ENCODE data around the gene AHI1. TPM values are rescaled to one million over a fixed set of nuclear protein-coding genes. Genes with fewer than 3 reads are reported as not detected.
"Not testable (repeated sequence)": the region's sequence is repeated elsewhere in the genome, so short reads cannot be mapped to it uniquely, and the experiment has no call there.

Gene AHI1
- total RNA-seq, 1 experiment from 2014 or later, result 5.8 TPM

DNA sequence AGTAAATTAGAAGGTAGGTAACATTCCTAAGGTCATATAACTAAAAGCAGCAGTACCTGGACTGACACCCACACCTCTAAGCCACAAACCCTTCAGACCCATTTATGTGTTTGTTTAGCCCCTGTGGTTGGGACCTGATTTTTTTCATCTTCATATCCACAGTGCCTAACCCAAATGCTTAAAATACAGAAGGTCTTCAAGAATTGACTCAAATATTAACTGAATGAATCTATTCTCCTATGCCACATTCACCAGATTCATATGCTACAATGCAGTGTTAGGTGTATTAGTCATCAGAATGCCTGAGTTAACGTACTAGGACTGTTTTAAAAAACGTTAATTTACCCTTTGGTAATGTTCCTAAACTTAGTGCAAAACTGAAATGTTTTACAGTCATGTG is 124.8 kb downstream of the AHI1 start:
- in situ Hi-C loops (cut with HindIII; ENCODE audit: low pct_unique_long_range_greater_than_20kb, low sequenced_read_pairs), result no loop called here
- no peak for DNase-seq (ENCODE audit: low read depth, low spot score)

DNA sequence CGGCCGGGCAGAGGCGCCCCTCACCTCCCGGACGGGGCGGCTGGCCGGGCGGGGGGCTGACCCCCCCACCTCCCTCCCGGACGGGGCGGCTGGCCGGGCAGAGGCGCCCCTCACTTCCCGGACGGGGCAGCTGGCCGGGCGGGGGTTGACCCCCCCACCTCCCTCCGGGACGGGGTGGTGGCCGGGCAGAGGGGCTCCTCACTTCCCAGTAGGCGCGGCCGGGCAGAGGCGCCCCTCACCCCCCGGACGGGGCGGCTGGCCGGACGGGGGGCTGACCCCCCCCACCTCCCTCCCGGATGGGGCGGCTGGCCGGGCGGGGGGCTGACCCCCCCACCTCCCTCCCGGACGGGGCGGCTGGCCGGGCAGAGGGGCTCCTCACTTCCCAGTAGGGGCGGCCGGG is 133.9 kb downstream of the AHI1 start:
- in situ Hi-C loops (cut with HindIII; ENCODE audit: low pct_unique_long_range_greater_than_20kb, low sequenced_read_pairs); DNase-seq (ENCODE audit: low read depth, low spot score): not testable (repeated sequence)

DNA sequence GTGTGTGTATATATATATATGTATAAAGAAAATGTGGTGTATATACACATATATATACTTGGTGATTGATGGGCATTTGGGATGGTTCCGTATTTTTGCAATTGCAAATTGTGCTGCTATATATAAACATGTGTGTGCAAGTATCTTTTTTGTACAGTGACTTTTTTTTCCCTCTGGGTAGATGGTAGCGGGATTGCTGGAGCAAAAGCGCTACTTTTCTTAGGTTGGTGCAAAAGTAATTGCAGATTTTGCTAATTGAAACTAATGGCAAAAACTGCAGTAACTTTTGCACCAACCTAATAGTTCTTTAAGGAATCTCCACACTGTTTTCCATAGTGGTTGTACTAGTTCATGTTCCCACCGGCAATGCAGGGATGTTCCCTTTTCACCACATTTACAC is 135.4 kb downstream of the AHI1 start:
- in situ Hi-C loops (cut with HindIII; ENCODE audit: low pct_unique_long_range_greater_than_20kb, low sequenced_read_pairs), result no loop called here
- no peak for DNase-seq (ENCODE audit: low read depth, low spot score)

DNA sequence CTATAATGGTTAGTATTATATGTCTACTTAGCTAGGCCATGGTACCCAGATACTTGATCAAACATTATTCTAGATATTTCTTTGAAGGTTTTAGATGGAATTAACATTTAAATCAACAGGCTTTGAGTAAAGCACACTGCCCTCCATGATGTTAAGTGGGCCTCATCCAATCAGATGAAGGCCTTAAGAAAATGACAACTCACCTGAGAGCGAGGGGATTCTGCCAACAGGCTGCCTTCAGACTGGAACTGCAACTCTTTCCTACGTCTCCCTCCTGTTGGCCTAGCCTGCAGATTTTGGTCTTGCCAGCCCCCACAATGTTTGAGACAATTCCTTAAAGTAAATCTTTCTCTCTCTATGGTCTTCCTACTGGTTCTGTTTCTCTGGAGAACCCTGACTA is 137.3 kb downstream of the AHI1 start:
- in situ Hi-C loops (cut with HindIII; ENCODE audit: low pct_unique_long_range_greater_than_20kb, low sequenced_read_pairs), result no loop called here

DNA sequence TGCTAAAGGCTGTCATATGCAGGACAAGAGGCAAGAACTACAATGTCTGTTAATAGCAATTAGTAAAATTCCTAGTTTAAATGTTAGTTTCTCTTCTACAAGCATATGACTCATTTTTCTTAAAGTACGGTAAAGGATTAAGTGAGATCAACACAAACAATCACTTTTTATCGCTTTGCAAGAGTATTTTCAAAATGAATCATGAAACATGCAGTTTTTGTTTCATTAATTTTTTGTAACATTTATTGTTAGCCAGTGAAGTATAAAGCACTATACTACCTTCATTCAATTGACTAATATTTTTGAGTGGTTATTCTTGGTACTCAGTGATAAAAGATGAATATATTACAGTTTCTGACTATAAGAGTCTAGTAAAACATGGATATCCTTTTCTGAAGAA is 138.6 kb downstream of the AHI1 start:
- no peak for DNase-seq (ENCODE audit: low read depth, low spot score)
- in situ Hi-C loops (cut with HindIII; ENCODE audit: low pct_unique_long_range_greater_than_20kb, low sequenced_read_pairs), result no loop called here

More for the DNA sequence above, 137.3 kb downstream of the AHI1 start:
- DNase-seq (ENCODE audit: low read depth, low spot score), result no peak

DNA sequence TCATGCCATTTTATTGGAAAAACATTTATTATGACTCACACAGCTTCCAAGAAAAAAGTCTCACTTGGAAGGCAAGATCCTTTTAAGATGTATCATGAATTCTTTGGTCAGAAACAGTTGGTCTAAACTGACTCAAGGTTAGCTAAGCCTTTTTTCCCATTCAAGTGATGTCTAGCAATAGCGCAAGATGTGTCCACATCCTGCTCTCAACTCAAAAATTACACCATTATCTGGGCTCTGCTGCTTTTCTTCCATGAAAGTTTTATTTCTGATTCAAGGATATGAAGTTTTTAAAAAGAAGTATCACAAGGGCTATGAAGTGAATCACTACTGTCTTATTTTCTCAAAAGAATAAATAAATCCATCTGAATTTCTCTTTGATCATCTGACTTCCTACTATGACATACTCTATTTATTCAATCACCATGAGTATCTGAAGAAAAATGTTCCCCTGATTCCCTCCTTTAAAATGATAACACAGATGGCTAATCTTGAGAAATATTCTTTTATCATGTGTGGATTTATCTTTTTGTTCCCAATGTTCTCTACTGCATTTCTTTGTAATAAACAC is 139.2 kb downstream of the AHI1 start:
- DNase-seq (ENCODE audit: low read depth, low spot score), result no peak
- in situ Hi-C loops (cut with HindIII; ENCODE audit: low pct_unique_long_range_greater_than_20kb, low sequenced_read_pairs), result no loop called here

DNA sequence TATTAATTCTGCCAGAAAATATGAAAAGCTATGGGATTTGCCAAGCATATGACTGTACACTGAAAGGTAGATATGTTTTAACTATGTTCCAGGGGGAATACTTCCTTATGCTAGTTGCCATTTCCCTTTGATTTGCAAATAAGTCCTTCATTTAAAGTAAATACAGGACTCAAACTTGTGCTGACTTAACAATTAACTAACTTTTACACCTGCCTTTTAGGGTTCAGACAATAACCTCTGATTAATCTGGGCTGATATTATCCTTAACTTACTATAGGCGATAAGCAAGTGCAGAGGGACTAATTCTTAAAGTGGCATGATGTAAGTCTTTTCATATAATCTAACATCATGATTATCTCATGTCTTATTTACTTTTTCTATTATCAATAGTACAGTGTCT is 143.1 kb downstream of the AHI1 start:
- no peak for DNase-seq (ENCODE audit: low read depth, low spot score)

DNA sequence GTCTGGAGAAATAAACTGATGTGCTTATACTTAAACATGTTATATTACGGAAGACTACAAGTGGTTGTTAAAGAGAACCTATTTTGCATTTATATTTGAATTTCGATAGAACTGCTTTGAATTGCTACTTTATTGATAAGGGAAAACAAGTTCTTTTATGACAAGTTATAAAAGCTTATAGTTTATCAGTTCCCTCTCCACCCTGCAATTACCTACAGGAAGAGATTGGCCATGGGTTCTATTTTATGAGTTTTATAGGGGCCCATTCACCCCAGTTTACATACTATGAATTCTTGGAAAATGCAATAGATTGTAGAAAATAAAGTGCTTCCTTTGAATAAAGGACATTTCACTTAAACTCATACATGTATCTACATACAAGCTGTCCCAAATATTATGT is 144.4 kb downstream of the AHI1 start:
- no peak for DNase-seq (ENCODE audit: low read depth, low spot score)
- in situ Hi-C loops (cut with HindIII; ENCODE audit: low pct_unique_long_range_greater_than_20kb, low sequenced_read_pairs), result no loop called here

More for the DNA sequence above, 143.1 kb downstream of the AHI1 start:
- in situ Hi-C loops (cut with HindIII; ENCODE audit: low pct_unique_long_range_greater_than_20kb, low sequenced_read_pairs), result no loop called here

DNA sequence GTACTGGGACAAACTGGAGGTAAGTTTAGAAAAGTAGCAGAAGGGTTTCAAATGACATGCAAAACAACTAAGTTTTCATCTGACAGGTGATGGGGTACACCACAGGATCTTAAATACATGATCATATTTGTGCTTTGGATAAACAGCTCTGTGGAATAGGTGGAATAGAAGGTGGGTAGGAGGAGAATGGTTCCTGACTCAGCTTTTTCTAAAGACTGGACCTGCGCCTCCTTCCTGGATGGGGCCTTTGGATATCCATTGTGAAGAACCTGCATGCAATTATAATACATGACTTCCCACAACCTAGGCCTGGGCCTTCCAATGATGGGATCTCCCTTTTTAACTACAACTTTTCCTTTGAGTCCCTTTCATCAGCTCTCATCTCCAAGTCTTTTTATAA is 145.9 kb downstream of the AHI1 start:
- no peak for DNase-seq (ENCODE audit: low read depth, low spot score)
- in situ Hi-C loops (cut with HindIII; ENCODE audit: low pct_unique_long_range_greater_than_20kb, low sequenced_read_pairs), result no loop called here

DNA sequence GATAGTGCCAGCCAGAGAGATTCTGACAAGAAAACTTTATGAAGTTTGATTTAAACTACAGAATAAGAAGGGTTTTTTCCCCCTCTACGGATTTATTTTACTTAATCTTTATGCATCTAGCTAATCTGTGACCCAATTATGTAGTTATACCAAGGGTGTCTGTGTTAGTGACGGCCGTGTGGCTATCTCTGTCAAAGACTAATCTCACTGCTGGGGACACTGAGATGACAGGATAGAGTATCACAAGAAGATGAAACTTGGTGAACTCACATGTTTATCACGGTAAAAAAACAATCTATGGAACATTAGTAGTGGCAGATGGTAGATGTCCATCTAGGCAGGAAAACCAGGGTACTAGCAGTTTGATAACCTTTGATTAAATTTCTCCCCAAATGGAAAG is 149.7 kb downstream of the AHI1 start:
- no peak for DNase-seq (ENCODE audit: low read depth, low spot score)
- in situ Hi-C loops (cut with HindIII; ENCODE audit: low pct_unique_long_range_greater_than_20kb, low sequenced_read_pairs), result no loop called here

DNA sequence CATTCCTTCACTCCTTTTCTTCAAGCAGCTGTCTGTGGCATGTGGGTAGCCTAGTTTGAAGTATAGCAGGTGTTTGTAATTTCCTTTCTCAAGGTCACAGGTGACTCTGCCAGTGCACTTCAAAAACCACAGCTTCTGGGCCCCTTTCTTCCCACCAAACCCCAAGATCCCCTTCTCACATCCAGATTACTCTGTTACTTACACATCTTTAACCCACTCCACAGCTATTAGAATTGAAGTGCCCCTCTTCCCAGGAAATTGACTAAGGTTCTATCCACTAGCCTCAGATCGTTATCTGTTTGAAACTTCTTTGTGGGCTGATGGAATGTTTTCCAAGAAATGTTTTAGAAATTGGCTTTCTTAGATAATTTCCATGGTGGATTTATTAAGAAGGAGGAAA is 150.8 kb downstream of the AHI1 start:
- in situ Hi-C loops (cut with HindIII; ENCODE audit: low pct_unique_long_range_greater_than_20kb, low sequenced_read_pairs), result no loop called here
- no peak for DNase-seq (ENCODE audit: low read depth, low spot score)

DNA sequence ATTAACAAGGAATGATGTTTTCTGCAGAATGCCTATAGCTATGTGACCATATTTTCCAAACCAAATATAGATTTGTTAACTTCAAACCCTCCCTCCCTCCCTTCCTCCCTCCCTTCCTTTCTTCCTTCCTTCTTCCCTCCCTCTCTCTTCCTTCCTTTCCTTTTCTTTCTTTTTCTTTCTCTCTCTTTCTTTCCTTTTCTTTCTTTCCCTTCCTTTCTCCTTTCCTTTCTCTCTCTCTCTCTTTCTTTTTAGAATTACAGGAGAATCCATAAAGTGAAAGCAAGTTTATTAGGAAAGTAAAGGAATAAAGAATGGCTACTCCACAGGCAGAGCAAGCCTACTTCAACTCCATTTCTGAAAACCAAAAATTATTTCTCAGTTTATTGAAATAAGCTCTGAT is 153.0 kb downstream of the AHI1 start:
- in situ Hi-C loops (cut with HindIII; ENCODE audit: low pct_unique_long_range_greater_than_20kb, low sequenced_read_pairs), result no loop called here

DNA sequence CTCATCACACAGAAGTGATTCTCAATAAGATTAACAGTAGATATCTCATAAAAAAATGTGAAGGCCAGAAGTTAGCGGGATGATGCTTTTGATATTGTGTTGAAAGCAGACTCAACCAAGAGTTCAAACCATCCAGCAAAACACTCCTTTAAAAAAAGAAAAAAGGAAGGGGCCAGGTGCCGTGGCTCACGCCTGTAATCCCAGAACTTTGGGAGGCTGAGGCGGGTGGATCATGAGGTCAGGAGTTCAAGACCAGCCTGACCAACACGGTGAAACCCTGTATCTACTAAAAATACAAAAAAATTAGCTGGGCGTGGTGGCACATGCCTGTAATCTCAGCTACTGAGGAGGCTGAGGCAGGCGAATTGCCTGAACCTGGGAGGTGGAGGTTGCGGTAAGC is 157.6 kb downstream of the AHI1 start:
- DNase-seq (ENCODE audit: low read depth, low spot score); in situ Hi-C loops (cut with HindIII; ENCODE audit: low pct_unique_long_range_greater_than_20kb, low sequenced_read_pairs): not testable (repeated sequence)

More for the DNA sequence above, 153.0 kb downstream of the AHI1 start:
- DNase-seq (ENCODE audit: low read depth, low spot score), result no peak

DNA sequence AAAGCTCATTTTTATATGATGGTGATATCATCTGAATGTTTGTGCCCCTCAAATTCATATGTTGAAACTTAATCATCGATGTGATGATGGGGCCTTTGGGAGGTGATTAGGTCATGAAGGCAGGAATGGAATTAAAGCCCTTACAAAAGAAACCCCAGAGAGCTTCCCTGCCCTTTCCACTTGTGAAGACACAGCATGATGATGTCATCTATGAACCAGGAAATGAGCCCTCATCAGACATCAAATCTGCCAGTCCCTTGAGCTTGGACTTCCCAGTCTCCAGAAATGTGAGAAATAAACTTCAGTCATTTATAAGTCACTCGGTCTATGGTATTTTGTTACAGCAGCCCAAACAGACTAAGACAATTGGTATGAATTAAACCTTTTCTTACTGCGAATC is 163.4 kb downstream of the AHI1 start:
- in situ Hi-C loops (cut with HindIII; ENCODE audit: low pct_unique_long_range_greater_than_20kb, low sequenced_read_pairs), result no loop called here
- no peak for DNase-seq (ENCODE audit: low read depth, low spot score)

DNA sequence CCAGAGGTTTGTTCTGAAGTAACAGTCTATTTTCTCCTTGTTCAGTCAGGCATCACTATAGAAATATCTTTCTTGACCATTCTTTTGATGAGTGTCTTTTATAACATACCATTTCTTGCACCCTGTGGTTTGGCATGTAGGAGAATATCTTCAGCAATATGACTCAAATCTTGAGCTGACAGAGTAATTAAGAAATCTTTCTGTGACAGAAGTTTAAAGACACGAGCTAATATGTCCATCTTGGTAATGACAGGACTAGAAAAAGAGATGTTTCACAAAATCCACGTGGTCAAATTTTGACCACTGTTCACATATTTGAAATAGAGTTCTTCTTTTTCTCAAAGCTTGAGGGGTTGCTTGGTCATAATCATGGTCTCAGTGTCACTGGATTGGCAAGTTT is 166.5 kb downstream of the AHI1 start:
- in situ Hi-C loops (cut with HindIII; ENCODE audit: low pct_unique_long_range_greater_than_20kb, low sequenced_read_pairs), result no loop called here
- no peak for DNase-seq (ENCODE audit: low read depth, low spot score)

DNA sequence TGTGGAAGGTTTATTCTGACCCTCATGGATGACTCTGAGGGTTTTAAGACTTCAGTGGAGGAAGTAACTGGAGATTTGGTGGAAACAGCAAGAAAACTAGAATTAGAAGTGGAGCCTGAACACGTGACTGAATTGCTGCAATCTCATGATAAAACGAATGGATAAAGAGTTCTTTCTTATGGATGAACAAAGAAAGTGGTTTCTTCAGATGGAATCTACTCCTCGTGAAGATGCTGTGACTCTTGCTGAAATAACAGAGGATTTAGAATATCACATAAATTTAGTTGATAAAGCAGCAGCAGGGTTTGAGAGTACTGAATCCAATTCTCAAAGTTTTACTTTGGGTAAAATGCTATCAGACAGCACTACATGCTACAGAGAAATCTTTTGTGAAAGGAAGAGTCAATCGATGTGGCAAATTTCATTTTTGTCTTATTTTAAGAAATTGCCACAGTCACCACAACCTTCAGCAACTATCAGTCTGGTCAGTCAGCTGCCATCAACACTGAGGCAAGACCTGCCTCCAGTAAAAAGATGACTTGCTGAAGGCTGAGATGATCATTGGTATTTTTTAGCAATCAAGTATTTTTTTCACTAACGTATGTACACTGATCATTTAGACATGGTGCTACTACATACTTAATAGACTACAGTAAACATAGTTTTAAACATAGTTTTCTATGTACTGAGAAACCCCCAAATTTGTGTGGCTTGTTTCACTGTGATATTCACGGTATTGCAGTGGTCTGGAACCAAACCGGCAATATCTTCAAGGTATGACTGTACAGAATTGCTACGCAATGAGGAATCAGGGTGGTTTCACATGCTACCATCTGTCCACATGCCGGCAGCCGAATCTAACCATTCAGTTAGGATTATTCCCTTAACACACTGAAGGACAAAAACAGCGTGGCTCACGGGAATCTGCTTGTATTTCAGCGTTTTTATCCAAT is 167.4 kb downstream of the AHI1 start:
- in situ Hi-C loops (cut with HindIII; ENCODE audit: low pct_unique_long_range_greater_than_20kb, low sequenced_read_pairs), result no loop called here
- peak; percentile 63 for DNase-seq (ENCODE audit: low read depth, low spot score)

DNA sequence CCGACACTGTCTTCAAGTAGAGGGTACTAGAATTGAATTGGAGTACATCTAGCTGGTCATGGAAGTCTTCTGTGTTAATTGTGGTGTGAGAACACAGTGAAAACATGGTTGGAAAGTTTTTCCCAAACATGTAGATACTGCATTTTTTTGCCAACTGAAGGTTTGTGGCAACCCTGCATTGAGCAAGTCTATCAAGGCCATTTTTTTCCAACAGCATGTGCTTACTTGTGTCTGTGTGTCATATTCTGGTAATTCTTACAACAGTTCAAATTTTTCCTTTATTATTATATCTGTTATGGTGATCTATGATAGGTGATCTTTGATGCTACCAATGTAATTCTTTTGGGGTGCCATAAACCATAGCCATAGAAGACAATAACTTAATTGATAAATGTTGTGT is 169.4 kb downstream of the AHI1 start:
- in situ Hi-C loops (cut with HindIII; ENCODE audit: low pct_unique_long_range_greater_than_20kb, low sequenced_read_pairs), result no loop called here
- DNase-seq (ENCODE audit: low read depth, low spot score), result no peak

DNA sequence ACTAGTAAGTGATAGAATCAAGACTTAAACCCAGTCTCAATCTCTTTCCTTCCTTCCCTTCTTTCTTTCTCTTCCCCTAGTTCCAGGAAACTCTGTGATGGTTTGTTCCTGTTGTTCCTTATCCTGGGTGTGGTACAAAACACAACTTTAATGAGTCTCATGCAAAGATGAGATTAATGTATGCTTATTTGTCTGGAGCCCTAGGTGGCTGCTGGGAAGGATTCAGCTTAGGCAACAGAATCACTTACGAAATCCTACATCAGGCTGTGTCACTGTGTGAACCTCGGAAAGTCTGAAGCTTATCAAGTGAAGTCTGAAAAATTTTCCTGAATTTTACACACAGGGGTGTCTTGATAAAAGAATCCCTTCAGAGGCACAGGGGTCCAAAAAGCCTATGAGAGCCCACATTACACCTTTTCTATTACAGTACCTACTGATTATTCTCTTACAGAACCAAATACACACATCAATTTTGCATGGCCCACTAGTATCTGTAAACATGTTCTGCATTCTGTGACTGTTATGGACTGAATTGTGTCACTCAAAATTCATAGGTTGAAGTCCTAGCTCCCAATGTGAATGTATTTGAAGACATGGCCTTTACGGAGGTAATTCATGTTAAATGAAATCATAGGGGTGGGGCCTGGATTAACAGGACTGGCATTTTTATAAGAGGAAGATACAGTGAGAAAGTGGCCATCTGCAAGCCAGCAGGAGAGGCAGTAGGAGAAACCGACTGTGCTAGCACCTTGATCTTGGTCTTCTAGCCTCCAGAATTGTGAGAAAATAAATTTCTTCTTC is 171.7 kb downstream of the AHI1 start:
- DNase-seq (ENCODE audit: low read depth, low spot score), result no peak
- in situ Hi-C loops (cut with HindIII; ENCODE audit: low pct_unique_long_range_greater_than_20kb, low sequenced_read_pairs), result no loop called here

All from SK-MEL-5 (cell line).